ENCODE measurements around the gene DUS4L.

The DUS4L gene

GRCh38 chr7:107580716-107581383 lies 17.1 kb downstream of the DUS4L start:
- no peak for DNase-seq

- no peak for DNase-seq
Observed at GRCh38 chr7:107581387-107582013, 17.7 kb downstream of the DUS4L start.

GRCh38 chr7:107582875-107583274 lies 19.1 kb downstream of the DUS4L start:
- DNase-seq = no peak

- no peak for DNase-seq
Observed at GRCh38 chr7:107584716-107585115, 20.9 kb downstream of the DUS4L start.

GRCh38 chr7:107588529-107589130 lies 24.9 kb downstream of the DUS4L start:
- DNase-seq = no peak

- DNase-seq = no peak
Observed at GRCh38 chr7:107591421-107591820, 27.6 kb downstream of the DUS4L start.

GRCh38 chr7:107592361-107593024 lies 28.7 kb downstream of the DUS4L start:
- DNase-seq = no peak

GRCh38 chr7:107593025-107593410 lies 29.2 kb downstream of the DUS4L start:
- DNase-seq = no peak

GRCh38 chr7:107594961-107595737 lies 31.4 kb downstream of the DUS4L start:
- no peak for DNase-seq

- DNase-seq = no peak
Observed at GRCh38 chr7:107596881-107597581, 33.3 kb downstream of the DUS4L start.

GRCh38 chr7:107597582-107597916 lies 33.8 kb downstream of the DUS4L start:
- no peak for DNase-seq

- no peak for DNase-seq
Observed at GRCh38 chr7:107597953-107598352, 34.2 kb downstream of the DUS4L start.

GRCh38 chr7:107599262-107599661 lies 35.5 kb downstream of the DUS4L start:
- DNase-seq = no peak

GRCh38 chr7:107600816-107601215 lies 37.0 kb downstream of the DUS4L start:
- DNase-seq = no peak

GRCh38 chr7:107605218-107605815 lies 41.5 kb downstream of the DUS4L start:
- no peak for DNase-seq

GRCh38 chr7:107606303-107606702 lies 42.5 kb downstream of the DUS4L start:
- DNase-seq = no peak

GRCh38 chr7:107609811-107610261 lies 46.1 kb downstream of the DUS4L start:
- no peak for DNase-seq

- no peak for DNase-seq
Observed at GRCh38 chr7:107610323-107610722, 46.6 kb downstream of the DUS4L start.

GRCh38 chr7:107613439-107613838 lies 49.7 kb downstream of the DUS4L start:
- DNase-seq = no peak

GRCh38 chr7:107613948-107614347 lies 50.2 kb downstream of the DUS4L start:
- no peak for DNase-seq

- no peak for DNase-seq
Observed at GRCh38 chr7:107614425-107614824, 50.7 kb downstream of the DUS4L start.

Data from activated gamma-delta T cell treated with Interleukin-2 at 50 U/mL for 16 hours (primary cell).